ENCODE data around the gene LENG8.

- TF ChIP-seq GATA3 (IDR thresholded peaks at IDR 0.05; ENCODE audit: low read depth, low read length) = no peak
- no peak for TF ChIP-seq GATA2 (IDR thresholded peaks at IDR 0.05; ENCODE audit: low read depth, low read length)
Observed at GRCh38 chr19:54478677-54479266, 29.8 kb downstream of the LENG8 start.

All from SH-SY5Y (cell line).